ENCODE results near the gene RBCK1. TPM values are rescaled to one million over a fixed set of nuclear protein-coding genes. Genes with fewer than 3 reads are reported as not detected.

The RBCK1 gene
- total RNA-seq, 1 donor from 2014 or later = 111 TPM

DNA sequence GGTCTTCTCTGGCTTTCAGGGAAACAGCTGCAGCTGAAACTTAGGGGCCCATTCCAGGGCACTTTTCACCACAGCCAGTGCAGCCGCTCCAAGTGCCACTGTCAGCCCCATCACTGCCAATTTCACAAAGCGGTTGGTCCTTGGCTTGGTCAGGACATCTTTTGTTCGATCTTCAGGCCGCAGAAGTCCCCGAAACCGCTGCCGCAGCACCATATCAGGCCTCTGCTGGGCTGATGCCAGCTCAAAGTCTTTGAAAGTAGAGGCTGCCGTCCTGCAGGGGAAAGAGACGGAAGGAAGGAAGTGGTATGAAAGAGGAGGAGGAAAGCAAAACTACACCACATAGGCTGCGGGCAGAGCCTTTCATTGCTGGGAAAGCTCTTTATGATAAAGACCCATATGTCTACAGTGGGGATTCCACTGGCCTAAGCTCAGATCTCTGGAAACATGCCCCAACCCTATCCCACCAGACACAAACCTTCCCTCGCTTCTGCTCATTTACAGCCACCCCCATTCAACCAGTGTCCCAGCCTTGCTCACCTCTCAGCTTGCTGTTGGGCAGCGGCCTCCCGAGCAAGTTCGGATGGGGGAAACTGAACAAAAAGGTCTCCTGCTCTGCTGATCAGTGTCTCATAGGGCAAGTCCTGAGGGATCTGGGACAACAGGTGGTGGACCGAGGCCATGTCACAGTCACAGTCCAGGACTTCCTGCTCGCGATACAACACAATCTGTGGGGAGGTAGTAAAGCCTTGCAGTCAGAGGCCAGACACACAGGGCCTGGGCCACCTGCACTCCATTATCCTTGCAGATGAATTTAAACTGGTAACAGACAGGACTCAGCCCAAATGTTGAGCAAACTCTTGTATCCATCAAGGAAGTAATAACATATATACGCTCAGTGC, 30.7 kb downstream of the RBCK1 start:
- TF ChIP-seq, protein P1, sequence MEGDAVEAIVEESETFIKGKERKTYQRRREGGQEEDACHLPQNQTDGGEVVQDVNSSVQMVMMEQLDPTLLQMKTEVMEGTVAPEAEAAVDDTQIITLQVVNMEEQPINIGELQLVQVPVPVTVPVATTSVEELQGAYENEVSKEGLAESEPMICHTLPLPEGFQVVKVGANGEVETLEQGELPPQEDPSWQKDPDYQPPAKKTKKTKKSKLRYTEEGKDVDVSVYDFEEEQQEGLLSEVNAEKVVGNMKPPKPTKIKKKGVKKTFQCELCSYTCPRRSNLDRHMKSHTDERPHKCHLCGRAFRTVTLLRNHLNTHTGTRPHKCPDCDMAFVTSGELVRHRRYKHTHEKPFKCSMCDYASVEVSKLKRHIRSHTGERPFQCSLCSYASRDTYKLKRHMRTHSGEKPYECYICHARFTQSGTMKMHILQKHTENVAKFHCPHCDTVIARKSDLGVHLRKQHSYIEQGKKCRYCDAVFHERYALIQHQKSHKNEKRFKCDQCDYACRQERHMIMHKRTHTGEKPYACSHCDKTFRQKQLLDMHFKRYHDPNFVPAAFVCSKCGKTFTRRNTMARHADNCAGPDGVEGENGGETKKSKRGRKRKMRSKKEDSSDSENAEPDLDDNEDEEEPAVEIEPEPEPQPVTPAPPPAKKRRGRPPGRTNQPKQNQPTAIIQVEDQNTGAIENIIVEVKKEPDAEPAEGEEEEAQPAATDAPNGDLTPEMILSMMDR (IDR thresholded peaks at IDR 0.05; ENCODE audit: unreplicated experiment) = no peak
- Mint-ChIP-seq H3K4me3 (no peak overlapping the region), H3K9me3 (no peaks in the 10 kb centered on the region), H3K4me1 (peaks cover 8% of the 10 kb centered on the region), H3K27ac (no peak overlapping the region), H3K36me3 (peaks cover 39% of the 10 kb centered on the region), H3K27me3 (ENCODE audit: low read depth) (no peaks in the 10 kb centered on the region)
- DNase-seq (ENCODE audit: low spot score in 2 of 2, unreplicated experiment in 2 of 2) = no peak

DNA sequence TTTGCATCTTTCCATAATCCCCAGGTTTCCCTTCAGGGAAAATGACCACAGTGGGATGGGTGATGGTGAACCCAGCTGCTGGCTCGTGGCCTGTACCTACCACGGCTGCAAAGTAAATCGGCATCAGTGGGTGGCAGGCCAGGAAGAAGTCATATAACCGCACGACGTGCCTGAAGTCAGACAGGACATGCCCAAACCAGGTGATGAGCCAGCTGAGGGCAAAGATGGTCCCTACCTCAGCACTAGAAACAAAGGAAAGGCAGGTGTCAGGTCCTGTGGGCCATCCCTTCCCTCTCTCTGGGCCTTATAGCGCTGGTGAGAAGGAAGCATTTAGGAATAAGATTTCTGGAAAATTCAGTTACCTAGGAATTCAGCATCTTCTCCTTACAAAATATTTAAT, 32.0 kb downstream of the RBCK1 start:
- H3K27me3 Mint-ChIP-seq (ENCODE audit: low read depth) = no peaks in the 10 kb centered on the region
- peaks cover 39% of the 10 kb centered on the region for H3K36me3 Mint-ChIP-seq
- H3K4me1 Mint-ChIP-seq = no peaks in the 10 kb centered on the region
- no peaks in the 10 kb centered on the region for H3K9me3 Mint-ChIP-seq
- TF ChIP-seq, protein P1 (IDR thresholded peaks at IDR 0.05; ENCODE audit: unreplicated experiment) = no peak
- DNase-seq (ENCODE audit: low spot score in 2 of 2, unreplicated experiment in 2 of 2) = no peak
- H3K4me3 Mint-ChIP-seq = no peak overlapping the region
- H3K27ac Mint-ChIP-seq = no peak overlapping the region

DNA sequence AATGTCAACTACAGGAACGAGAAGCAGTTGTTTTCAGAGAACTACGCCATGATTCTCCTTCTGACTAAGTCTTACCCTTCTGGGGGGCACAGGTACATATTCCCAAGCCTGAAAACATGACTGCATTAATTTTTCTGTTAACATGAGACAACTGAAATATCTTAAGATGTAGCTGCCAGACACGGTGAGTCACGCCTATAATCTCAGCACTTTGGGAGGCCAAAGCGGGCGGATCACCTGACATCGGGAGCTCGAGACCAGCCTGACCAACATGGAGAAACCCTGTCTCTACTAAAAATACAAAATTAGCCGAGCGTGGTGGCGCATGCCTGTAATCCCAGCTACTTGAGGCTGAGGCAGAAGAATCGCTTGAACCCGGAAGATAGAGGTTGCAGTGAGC, 32.5 kb downstream of the RBCK1 start:
- Mint-ChIP-seq H3K4me1 (no peaks in the 10 kb centered on the region), H3K4me3 (no peak overlapping the region), H3K27me3 (ENCODE audit: low read depth) (no peaks in the 10 kb centered on the region), H3K36me3 (peaks cover 36% of the 10 kb centered on the region), H3K9me3 (no peaks in the 10 kb centered on the region), H3K27ac (no peak overlapping the region)
- DNase-seq (ENCODE audit: low spot score in 2 of 2, unreplicated experiment in 2 of 2) = no peak
- TF ChIP-seq, protein P1 (IDR thresholded peaks at IDR 0.05; ENCODE audit: unreplicated experiment) = no peak

DNA sequence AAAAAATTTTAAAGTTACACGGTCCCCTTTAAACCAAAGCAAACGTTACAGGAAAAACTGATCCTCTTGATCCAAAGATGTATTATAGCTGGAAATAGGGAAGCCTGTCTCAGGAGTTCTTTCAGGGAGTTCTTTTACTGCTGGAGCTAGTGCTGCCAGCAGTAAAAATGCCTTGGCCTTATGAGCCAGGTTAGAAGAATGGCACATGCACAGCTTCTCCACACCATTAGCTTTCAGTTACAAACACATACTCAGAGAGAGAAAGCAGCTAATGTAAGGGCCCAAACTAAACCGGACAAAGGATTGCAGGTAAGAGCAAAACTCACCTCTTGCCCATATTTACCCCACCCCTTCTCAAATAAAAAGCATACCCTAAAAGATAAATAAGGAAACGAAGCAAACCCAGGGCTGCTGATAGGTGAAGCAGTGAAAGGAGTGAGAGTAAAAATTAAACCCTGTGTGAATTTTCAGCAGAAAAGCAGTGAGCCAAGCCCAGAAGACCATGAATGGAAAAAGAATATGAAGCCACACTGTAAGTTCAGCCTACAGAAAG, 35.2 kb downstream of the RBCK1 start:
- H3K27me3 Mint-ChIP-seq (ENCODE audit: low read depth) = no peaks in the 10 kb centered on the region

DNA sequence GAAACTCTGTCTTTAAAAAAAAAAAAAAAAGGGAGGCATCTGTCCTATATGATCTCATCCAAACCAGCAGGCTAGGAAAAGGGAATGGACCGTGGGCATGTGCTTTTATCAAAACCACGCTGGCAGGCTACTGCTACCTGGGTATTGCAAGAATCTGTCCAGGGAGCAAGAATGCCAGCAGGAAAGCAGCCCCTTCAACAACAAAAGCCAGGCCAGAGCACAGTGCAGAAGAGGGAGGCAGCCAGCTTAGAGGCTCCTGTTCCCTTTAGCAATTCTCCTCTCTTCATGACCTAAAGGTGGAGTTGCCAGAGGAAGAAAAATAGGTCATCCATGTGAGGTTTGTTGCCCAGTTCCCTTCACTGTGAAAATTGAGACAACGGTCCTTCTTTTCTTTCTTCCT, 36.0 kb downstream of the RBCK1 start:
- no peak for DNase-seq (ENCODE audit: low spot score in 2 of 2, unreplicated experiment in 2 of 2)
- no peak overlapping the region for H3K27ac Mint-ChIP-seq
- peaks cover 31% of the 10 kb centered on the region for H3K36me3 Mint-ChIP-seq
- no peaks in the 10 kb centered on the region for H3K4me1 Mint-ChIP-seq
- no peak overlapping the region for H3K4me3 Mint-ChIP-seq
- H3K27me3 Mint-ChIP-seq (ENCODE audit: low read depth) = no peaks in the 10 kb centered on the region
- TF ChIP-seq, protein P1 (IDR thresholded peaks at IDR 0.05; ENCODE audit: unreplicated experiment) = no peak
- no peaks in the 10 kb centered on the region for H3K9me3 Mint-ChIP-seq

More for the DNA sequence above, 35.2 kb downstream of the RBCK1 start:
- TF ChIP-seq, protein P1 (IDR thresholded peaks at IDR 0.05; ENCODE audit: unreplicated experiment) = no peak
- Mint-ChIP-seq H3K9me3 (no peaks in the 10 kb centered on the region), H3K4me1 (no peaks in the 10 kb centered on the region), H3K27ac (no peak overlapping the region), H3K4me3 (no peak overlapping the region), H3K36me3 (peaks cover 34% of the 10 kb centered on the region)
- DNase-seq (ENCODE audit: low spot score in 2 of 2, unreplicated experiment in 2 of 2) = no peak

Measured in mesothelial cell of epicardium (in vitro differentiated cells).